HG03095 (cell line): ENCODE measurements around the gene NDUFAF8.

ENCODE experiments used
- ATAC-seq: cut with Tn5 transposase; IDR thresholded peaks from one replicate; pipeline ENCODE4 v1.9.1; 2021; ENCODE audit warnings: moderate library complexity; ENCODE audit not compliant: unreplicated experiment

Gene NDUFAF8

GRCh38 chr17:81238815-81239713, at the start of gene NDUFAF8, which contains the start of gene TEPSIN:
Gene NDUFAF8, plus strand, starts transcription at chr17:81239318. Its CDS starts 46 bp downstream, at chr17:81239364.
Gene TEPSIN, minus strand, starts transcription at chr17:81239055. Its CDS starts 22 bp downstream, at chr17:81239033.
- peak; percentile 89 for ATAC-seq

DNA sequence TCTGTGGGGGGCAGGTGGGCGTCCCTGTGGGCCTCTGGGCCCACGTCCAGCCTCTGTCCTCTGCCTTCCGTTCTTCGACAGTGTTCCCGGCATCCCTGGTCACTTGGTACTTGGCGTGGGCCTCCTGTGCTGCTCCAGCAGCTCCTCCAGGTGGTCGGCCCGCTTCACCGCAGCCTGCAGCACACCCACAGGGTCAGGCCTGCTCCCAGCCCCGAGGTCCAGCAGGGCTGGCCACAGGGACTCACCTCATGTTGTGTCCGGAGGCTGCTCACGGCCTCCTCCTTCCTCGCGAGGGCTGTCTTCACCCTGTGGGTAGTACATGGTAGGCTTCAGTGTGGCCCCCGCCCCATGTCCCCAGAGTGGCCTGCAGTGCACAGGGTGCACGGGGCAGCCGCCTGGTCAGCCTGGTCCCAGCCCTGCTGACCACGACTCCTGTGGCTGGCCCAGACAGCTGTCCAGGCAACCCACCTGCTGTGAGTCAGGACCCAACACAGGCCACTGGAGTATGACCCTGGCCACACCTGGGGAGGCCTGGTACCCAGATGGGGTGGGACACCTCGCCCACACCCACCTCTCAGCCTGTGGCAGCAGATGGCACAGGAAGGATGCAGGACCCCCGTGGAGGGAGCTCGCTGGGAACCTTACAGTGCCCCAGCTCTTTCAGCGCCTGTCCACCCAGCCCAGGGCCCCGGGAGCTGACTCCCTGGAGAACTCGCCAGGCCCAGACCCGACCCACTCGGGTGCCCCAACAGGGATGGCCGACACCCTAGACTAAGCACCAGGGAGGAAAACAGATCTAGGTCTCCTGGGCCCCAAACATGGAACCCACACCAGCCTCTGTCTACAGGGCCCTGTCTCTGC, 49.2 kb upstream of the NDUFAF8 start:
- ATAC-seq = no peak

DNA sequence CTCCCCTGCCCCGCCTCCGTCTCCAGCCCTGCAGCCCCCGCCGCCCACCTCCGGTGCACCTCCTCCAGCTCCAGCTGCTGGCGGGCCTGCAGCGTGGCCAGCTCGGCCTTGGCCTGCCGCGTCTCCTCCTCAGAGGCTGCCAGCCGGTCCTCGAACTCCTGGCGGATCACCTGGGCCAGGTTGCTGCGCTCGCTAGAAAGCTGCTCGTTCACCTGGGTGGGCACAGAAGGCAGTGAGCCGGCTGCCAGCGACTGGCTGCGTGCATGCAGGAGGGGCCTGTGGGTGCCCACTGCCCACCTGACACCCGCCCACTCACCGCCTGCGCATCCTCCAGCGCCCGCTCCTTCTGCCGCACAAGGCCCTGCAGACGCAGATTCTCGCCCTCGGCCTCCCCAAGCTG, 48.5 kb upstream of the NDUFAF8 start:
- no peak for ATAC-seq

- ATAC-seq = no peak
Observed at GRCh38 chr17:81191116-81191515, 48.0 kb upstream of the NDUFAF8 start.

DNA sequence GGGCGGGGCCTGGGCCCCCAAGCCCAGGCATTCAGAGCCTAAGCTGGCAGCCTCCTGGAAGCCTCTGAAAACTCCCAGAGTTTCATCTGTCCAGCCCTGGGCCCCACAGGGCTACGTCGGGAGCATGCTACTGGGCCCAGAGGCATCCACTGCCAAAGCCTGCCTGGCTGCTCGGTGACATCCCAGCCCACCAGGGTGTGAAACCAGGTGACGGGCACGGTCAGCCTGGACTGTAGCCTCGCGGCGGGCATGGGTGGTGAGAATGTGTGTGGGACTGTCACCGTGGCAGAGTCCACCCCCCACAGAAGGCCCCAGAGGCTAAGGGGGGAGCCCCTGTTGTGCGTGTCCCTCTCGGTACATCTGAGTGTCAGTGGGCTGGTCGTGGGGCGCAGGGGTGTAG, 47.5 kb upstream of the NDUFAF8 start:
- ATAC-seq = no peak

DNA sequence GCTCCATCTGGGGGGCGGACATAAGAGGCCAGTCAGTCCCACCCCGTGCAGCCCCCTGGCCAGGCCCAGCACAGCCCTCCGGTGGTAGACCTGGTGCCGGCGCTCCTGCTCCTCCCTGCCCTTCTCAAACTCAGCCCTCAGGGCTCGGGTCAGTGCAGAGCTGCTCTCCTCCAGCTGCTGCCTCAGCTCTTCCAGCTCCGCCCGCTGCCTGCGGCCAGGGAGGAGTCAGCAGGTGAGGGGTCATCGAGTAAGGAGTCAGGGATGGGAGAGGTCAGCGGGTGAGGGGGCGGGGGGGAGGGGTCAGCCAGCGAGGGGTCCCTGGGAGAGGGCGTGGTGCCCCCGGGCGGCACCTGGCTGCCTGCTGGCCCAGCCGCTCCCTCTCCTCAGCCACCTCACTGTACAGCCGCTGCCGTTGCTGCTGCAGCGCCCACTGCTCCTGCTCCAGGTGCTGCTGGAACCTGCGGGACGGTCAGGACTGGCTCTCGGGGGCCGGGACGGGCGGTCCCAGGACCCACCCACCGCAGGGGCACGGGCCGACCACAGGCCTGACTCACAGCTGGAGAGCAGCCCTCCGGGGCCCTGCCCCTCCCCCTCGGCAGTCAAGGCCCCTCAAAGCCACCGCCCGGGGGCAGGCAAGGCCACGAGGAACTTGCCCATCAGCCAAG, 46.6 kb upstream of the NDUFAF8 start:
- no peak for ATAC-seq

- ATAC-seq = no peak
Observed at GRCh38 chr17:81193051-81193410, 46.1 kb upstream of the NDUFAF8 start.

DNA sequence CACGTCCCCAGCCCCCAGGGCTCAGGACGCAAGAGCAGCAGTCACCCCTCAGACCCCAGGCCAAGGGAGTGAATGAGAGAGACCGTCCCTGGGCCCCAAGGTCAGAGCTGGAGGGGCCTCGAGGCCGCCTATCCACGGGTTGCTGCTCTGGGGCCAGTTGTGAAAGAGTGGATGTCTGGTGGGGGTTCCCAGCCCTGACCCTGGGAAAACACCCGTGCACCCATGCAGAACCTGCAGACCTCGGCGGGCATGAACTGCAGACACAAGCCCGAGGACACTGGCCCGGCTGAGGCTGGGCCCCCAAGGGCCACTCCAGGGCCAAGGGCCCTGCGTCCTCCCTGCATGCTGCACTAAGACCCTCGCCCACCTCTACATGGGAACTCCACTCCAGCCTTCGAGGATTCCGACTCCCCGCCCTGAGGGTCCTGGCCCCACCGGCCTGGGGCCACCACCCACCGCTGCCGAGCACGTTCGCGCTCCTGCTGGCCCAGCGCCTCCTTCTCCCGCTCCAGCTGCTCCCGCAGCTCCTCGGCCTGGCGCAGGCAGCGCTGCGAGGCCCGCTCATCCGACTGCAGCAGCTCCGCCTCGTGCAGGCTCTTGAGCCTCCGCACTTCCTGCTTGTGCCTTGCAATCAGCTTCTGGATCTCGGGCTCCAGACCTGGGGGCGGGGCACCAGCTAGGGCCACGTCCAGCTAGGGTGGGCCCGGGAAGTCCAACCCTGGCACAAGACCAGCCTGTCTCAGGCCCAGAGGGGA, 45.5 kb upstream of the NDUFAF8 start:
- ATAC-seq = no peak

DNA sequence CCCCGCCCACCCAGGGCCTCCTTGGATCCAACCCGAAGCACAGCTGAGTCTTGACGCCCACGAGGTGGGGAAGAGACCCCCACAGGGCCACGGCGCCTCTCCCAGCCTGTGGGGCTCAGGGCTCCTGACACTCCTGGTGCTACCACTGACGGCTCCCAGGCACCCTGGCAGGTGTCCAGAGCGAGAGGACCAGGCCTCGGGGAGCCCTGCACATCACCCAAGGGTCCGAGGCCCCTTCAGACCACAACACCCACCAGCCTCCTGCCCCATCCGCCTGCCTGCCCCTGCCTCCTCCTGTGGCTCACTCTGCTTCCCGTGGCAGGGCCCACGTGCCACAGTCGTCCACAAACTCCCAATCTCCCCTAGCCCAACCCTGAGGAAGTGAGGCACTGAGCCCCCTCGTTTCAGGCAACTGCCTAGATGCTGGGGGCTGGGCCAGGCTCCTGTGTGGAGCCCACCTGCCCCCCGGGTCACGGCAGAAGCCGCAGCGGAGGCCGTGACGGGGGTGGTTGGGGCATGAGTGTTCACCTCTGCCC, 44.8 kb upstream of the NDUFAF8 start:
- ATAC-seq = no peak

GRCh38 chr17:81194941-81195901, 43.9 kb upstream of the NDUFAF8 start:
- no peak for ATAC-seq

GRCh38 chr17:81195941-81196495, 43.1 kb upstream of the NDUFAF8 start:
- no peak for ATAC-seq

DNA sequence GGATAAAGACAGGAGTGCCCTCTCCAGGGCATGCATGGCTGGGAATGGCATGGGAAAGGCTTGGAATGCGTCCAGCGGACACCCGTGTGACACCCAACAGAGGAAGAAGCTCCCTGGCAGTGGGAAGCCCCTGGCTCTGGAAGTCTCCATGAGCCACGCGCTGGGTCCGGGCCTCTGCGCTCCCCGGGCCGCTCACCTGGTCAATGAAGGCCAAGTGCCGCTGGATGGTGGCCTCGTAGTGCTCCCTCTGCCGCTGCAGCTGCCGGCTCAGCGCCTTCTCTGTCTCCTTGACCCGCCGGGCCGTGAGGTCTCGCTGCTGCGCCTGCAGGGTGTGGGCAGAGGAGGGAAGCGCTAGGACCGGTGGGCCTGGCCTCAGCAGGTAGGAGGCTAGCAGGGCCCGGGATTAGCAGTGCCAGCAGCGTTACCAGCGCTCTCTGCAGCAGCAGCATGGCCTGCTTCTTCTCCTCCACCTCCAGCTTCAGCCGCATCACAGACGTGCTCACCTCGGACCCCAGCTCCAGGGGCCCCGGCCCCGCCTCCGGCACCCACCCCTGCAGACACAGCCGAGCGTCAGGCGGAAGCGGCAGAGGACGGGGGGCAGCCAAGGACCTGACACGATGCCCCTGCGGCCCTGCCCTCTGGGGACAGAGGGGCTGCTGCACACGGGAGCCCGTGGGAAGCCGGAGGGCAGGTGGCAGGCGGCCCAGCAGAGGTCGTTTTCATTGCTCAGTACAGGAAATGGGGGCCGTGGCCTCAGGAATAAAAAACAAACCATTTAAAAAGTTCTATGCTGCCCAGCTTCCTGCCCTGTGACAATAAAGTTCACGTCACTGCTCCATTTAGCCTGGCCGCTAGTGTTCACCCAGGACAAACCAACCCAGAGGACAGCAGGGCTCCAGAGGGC, 42.4 kb upstream of the NDUFAF8 start:
- no peak for ATAC-seq

GRCh38 chr17:81197409-81197795, 41.7 kb upstream of the NDUFAF8 start:
- no peak for ATAC-seq

DNA sequence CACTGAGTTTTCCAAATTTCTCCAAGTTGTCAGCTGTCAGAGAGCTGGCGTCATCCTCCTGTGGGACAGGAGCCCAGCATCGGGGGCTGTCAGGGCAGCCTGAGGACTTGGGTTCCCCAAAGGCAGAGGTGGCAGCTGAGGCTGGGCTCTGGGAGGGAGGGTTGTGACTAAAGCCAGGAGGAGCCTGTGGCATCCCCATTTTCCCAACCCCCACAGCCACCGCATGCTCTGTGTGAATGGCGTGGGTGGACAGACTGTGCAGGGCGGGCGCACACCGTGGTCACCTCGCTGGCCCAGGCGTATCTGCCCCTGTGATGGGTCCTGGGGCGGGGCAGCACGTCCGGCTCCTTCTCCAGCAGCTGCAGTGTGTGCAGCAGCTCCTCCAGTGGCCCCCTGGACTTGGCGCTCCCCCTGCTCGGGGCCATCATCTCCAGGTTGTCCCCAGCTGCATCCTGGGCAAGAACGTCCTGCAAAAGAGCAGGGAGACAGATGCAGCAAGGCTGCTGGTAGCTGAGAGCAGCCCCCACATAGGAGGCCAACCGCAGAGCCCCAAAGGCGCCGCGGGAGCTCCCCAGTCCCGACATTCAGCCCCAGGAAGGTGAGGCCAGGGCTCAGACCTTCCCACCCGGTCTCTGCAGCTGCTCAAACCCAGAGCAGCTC, 41.2 kb upstream of the NDUFAF8 start:
- no peak for ATAC-seq

GRCh38 chr17:81198826-81199481, 40.2 kb upstream of the NDUFAF8 start:
- no peak for ATAC-seq

DNA sequence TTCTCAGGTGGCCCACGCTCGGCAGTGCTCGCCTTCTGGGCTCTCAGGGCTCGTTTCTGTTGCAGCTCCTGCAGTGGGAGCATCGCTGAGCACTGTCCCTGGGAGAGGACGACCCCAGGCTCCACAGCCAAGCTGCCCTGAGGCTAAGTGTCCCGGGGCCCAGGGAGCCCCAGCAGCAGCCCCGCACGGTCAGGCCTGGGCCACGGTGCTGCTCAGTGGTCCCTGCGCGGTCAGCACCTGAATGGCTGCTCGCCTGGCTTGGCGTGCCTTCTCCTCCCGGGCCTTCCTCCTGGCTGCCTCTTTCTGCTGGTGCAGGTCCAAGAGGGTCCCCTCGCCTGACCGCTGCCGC, 39.7 kb upstream of the NDUFAF8 start:
- no peak for ATAC-seq

- ATAC-seq = no peak
Observed at GRCh38 chr17:81200201-81200600, 38.9 kb upstream of the NDUFAF8 start.
